H9 (cell line): ENCODE data around the gene DCAF17. TPM values are rescaled to one million over a fixed set of nuclear protein-coding genes. Genes with fewer than 3 reads are reported as not detected.

Source experiments
- DNase-seq: peaks from one replicate; pipeline ENCODE4 v3.0.0-alpha.2; 2017
- H2AFZ ChIP-seq: one replicate; pipeline ENCODE4 v1.6.1; 2013; ENCODE audit warnings: mild to moderate bottlenecking, low read length, control low read depth, moderate library complexity
- H2AK5ac ChIP-seq: 2 replicates; pipeline ENCODE4 v1.6.1; 2013; ENCODE audit warnings: low read length, control low read depth, mixed read lengths; ENCODE audit not compliant: insufficient read length
- H2BK120ac ChIP-seq: one replicate; pipeline ENCODE4 v1.6.1; 2013; ENCODE audit warnings: low read depth, mild to moderate bottlenecking, low read length, control low read depth, inconsistent platforms; ENCODE audit not compliant: poor library complexity, severe bottlenecking
- H2BK12ac ChIP-seq: 2 replicates; pipeline ENCODE4 v1.6.1; 2013; ENCODE audit warnings: low read length, control low read depth, mixed read lengths, low read depth; ENCODE audit not compliant: insufficient read length
- H2BK15ac ChIP-seq: 2 replicates; pipeline ENCODE4 v1.6.1; 2013; ENCODE audit warnings: low read depth, low read length, control low read depth
- H2BK20ac ChIP-seq: one replicate; pipeline ENCODE4 v1.6.1; 2013; ENCODE audit warnings: low read depth, mild to moderate bottlenecking, low read length, control low read depth, inconsistent platforms; ENCODE audit not compliant: poor library complexity, severe bottlenecking
- H2BK5ac ChIP-seq: 2 replicates; pipeline ENCODE4 v1.6.1; 2013; ENCODE audit warnings: low read length, control low read depth, mixed read lengths; ENCODE audit not compliant: insufficient read length
- H3K14ac ChIP-seq: 2 replicates; pipeline ENCODE4 v1.6.1; 2013; ENCODE audit warnings: low read length, control low read depth; ENCODE audit not compliant: insufficient read depth
- H3K18ac ChIP-seq: 2 replicates; pipeline ENCODE4 v1.6.1; 2013; ENCODE audit warnings: low read depth, mild to moderate bottlenecking, mixed read lengths, low read length, control low read depth; ENCODE audit not compliant: insufficient read length
- H3K23ac ChIP-seq: 2 replicates; pipeline ENCODE4 v1.6.1; 2013; ENCODE audit warnings: low read length, control low read depth, mixed read lengths, low read depth; ENCODE audit not compliant: insufficient read length
- H3K23me2 ChIP-seq: 2 replicates; pipeline ENCODE4 v1.6.1; 2013; ENCODE audit warnings: low read depth, mild to moderate bottlenecking, mixed read lengths, low read length, control low read depth; ENCODE audit not compliant: insufficient read length, poor library complexity, severe bottlenecking
- H3K27ac ChIP-seq: 2 replicates; pipeline ENCODE4 v1.5.1; 2013; ENCODE audit warnings: low read length, control low read depth, mixed read lengths, low read depth; ENCODE audit not compliant: insufficient read length
- H3K27me3 ChIP-seq: 2 replicates; pipeline ENCODE4 v1.6.1; 2013; ENCODE audit warnings: low read length, control low read depth, inconsistent platforms; ENCODE audit not compliant: insufficient read depth
- H3K4ac ChIP-seq: 2 replicates; pipeline ENCODE4 v1.6.1; 2013; ENCODE audit warnings: low read depth, mild to moderate bottlenecking, control low read depth, inconsistent platforms, low read length, moderate library complexity
- H3K4me1 ChIP-seq: 2 replicates; pipeline ENCODE4 v1.6.1; 2013; ENCODE audit warnings: low read length, control low read depth, inconsistent platforms; ENCODE audit not compliant: insufficient read depth
- H3K4me2 ChIP-seq: 2 replicates; pipeline ENCODE4 v1.6.1; 2013; ENCODE audit warnings: low read length, control low read depth, mixed read lengths; ENCODE audit not compliant: insufficient read length, insufficient read depth
- H3K56ac ChIP-seq: 2 replicates; pipeline ENCODE4 v1.6.1; 2013; ENCODE audit warnings: low read depth, mild to moderate bottlenecking, mixed read lengths, low read length, control low read depth; ENCODE audit not compliant: insufficient read length
- H3K79me1 ChIP-seq: 2 replicates; pipeline ENCODE4 v1.6.1; 2013; ENCODE audit warnings: low read depth, mild to moderate bottlenecking, moderate library complexity, low read length, control low read depth, inconsistent platforms; ENCODE audit not compliant: insufficient read depth, poor library complexity, severe bottlenecking
- H3K79me2 ChIP-seq: 2 replicates; pipeline ENCODE4 v1.6.1; 2013; ENCODE audit warnings: low read length, control low read depth, inconsistent platforms; ENCODE audit not compliant: insufficient read depth
- H3K9ac ChIP-seq: 2 replicates; pipeline ENCODE4 v1.6.1; 2013; ENCODE audit warnings: low read length, control low read depth, mixed read lengths; ENCODE audit not compliant: insufficient read length; ENCODE audit errors: extremely low read depth
- H3K9me3 ChIP-seq: one replicate; pipeline ENCODE4 v1.6.1; 2013; ENCODE audit warnings: low read depth, low read length, inconsistent platforms; ENCODE audit not compliant: control insufficient read depth
- H3T11ph ChIP-seq: one replicate; pipeline ENCODE4 v1.6.1; 2013; ENCODE audit warnings: mild to moderate bottlenecking, low read length, control low read depth, inconsistent platforms
- H4K20me1 ChIP-seq: one replicate; pipeline ENCODE4 v1.6.1; 2013; ENCODE audit not compliant: control insufficient read depth, insufficient read length, insufficient read depth
- H4K5ac ChIP-seq: 2 replicates; pipeline ENCODE4 v1.6.1; 2013; ENCODE audit warnings: low read depth, mild to moderate bottlenecking, mixed read lengths, low read length, control low read depth; ENCODE audit not compliant: insufficient read length
- H4K8ac ChIP-seq: replicated peaks from 2 replicates; pipeline ENCODE4 v1.6.1; 2013; ENCODE audit warnings: low read length, control low read depth, mixed read lengths, low read depth; ENCODE audit not compliant: insufficient read length
- H4K91ac ChIP-seq: 2 replicates; pipeline ENCODE4 v1.6.1; 2013; ENCODE audit warnings: low read depth, mild to moderate bottlenecking, moderate library complexity, mixed read lengths, low read length, control low read depth; ENCODE audit not compliant: insufficient read length
- H3K27ac Mint-ChIP-seq, 3 experiments: 2 replicates in 2 of 3; 3 replicates in 1 of 3; pipeline ENCODE4 v1.8.0; 2020 to 2021; ENCODE audit warnings: mixed read lengths in 3 of 3, mild to moderate bottlenecking in 1 of 3, moderate library complexity in 1 of 3
- H3K27me3 Mint-ChIP-seq: 2 replicates; pipeline ENCODE4 v1.8.0; 2021; ENCODE audit warnings: low read depth, mild to moderate bottlenecking, moderate library complexity, mixed read lengths
- H3K36me3 Mint-ChIP-seq, 3 experiments: 2 replicates in 2 of 3; 3 replicates in 1 of 3; pipeline ENCODE4 v1.8.0; 2020 to 2021; ENCODE audit warnings: low read depth in 3 of 3, mixed read lengths in 3 of 3; ENCODE audit not compliant: insufficient read depth in 1 of 3
- H3K4me1 Mint-ChIP-seq, 2 experiments: 2 replicates each; pipeline ENCODE4 v1.8.0; 2020; ENCODE audit warnings: mixed read lengths in 2 of 2
- H3K4me3 Mint-ChIP-seq, 2 experiments: 2 replicates in 1 of 2; 3 replicates in 1 of 2; pipeline ENCODE4 v1.8.0; 2020 to 2021; ENCODE audit warnings: mild to moderate bottlenecking in 2 of 2, mixed read lengths in 2 of 2, moderate library complexity in 1 of 2
- H3K9me3 Mint-ChIP-seq, 2 experiments: 2 replicates in 1 of 2; 3 replicates in 1 of 2; pipeline ENCODE4 v1.8.0; 2020; ENCODE audit warnings: mild to moderate bottlenecking in 2 of 2, mixed read lengths in 2 of 2, moderate library complexity in 1 of 2
- CTCF ChIP-seq: fragments of 200-600 bp; sonication (generic); conservative IDR thresholded peaks from 3 replicates; pipeline ENCODE4 v1.8.0; 2021; ENCODE audit warnings: antibody characterized with exemption, mild to moderate bottlenecking
- WGBS: extraction: QIAGEN DNeasy Blood & Tissue Kit; methylation state at CpG from one replicate; pipeline ENCODE4 v1.1.7; 2013; ENCODE audit warnings: missing lambda C conversion rate, low lambda C conversion rate, mixed read lengths; ENCODE audit not compliant: insufficient read length; ENCODE audit errors: extremely low coverage; 5-methylcytosine and 5-hydroxymethylcytosine counted together
- total RNA-seq: library from RNA; stranded (reverse); gene quantifications from 2 replicates; pipeline ENCODE4 v1.2.1, GENCODE V29; 2021

DCAF17 gene
- total RNA-seq, 1 experiment from 2014 or later = 28.1 TPM

GRCh38 chr2:171393487-171393886 lies 40.5 kb upstream of the DCAF17 start:
- Histone ChIP-seq H3K79me2 (no peaks in the 10 kb centered on the region; the same call in 1 of the 2 replicates), H3K79me1 (no peaks in the 10 kb centered on the region), H3K4me2 (no peak overlapping the region), H2BK5ac (no peak overlapping the region), H3K56ac (no peak overlapping the region), H2BK120ac (no peak overlapping the region), H3K4ac (no peak overlapping the region), H4K91ac (no peak overlapping the region), H3K18ac (no peak overlapping the region), H4K5ac (no peak overlapping the region), H4K20me1 (no peaks in the 10 kb centered on the region), H3K9me3 (no peaks in the 10 kb centered on the region), H2BK12ac (no peak overlapping the region), H2AFZ (no peak overlapping the region), H3K23me2 (no peaks in the 10 kb centered on the region), H3K27me3 (no peaks in the 10 kb centered on the region), H4K8ac (no peak overlapping the region), H2AK5ac (no peak overlapping the region), H3K9ac (no peak overlapping the region), H3T11ph (no peak overlapping the region), H3K23ac (no peak overlapping the region), H3K4me1 (peaks cover 6% of the 10 kb centered on the region; the same call in 1 of the 2 replicates), H2BK15ac (no peak overlapping the region), H2BK20ac (no peak overlapping the region), H3K14ac (no peak overlapping the region), H3K27ac (no peak overlapping the region)
- Mint-ChIP-seq H3K36me3 (peaks cover 6 to 17% (median 9%) of the 10 kb centered on the region in 3 experiments; a peak in 5 of 7 replicates), H3K27me3 (no peaks in the 10 kb centered on the region), H3K4me1 (peaks cover 33 to 37% of the 10 kb centered on the region in 2 experiments), H3K27ac (no peak overlapping the region), H3K9me3 (peaks cover 0 to 7% of the 10 kb centered on the region in 2 experiments; a peak in 3 of 5 replicates), H3K4me3 (no peak overlapping the region)
- no peak for TF ChIP-seq CTCF
- no peak for DNase-seq
- no CpG with 5 or more reads among the region's 1 CpG for WGBS
